OCI-LY7 (cell line): ENCODE measurements around the gene RRP9. TPM values are rescaled to one million over a fixed set of nuclear protein-coding genes. Genes with fewer than 3 reads are reported as not detected.
A peak's percentile ranks its signal among the peaks of the same experiment; 100 is the strongest.

ENCODE experiments used
- BruUV-seq: library from RNA; stranded (reverse); fragments of 400-500 nt; replicated peaks from 2 replicates; lab custom pipeline; 2021; lab: Mats Ljungman, UMichigan
- CTCF ChIA-PET: fragments of 300-600 bp; sonication (Branson Sonifier 250); formaldehyde crosslinking; loops from one replicate; lab custom pipeline; 2022; ENCODE audit warnings: antibody characterized with exemption; ENCODE audit not compliant: unreplicated experiment; lab: Charles Lee
- POLR2A ChIA-PET: fragments of 300-600 bp; sonication (Branson Sonifier 250); formaldehyde crosslinking; loops from one replicate; lab custom pipeline; 2022; ENCODE audit warnings: antibody characterized with exemption; lab: Charles Lee
- DNase-seq: peaks from one replicate; pipeline ENCODE4 v3.0.0-alpha.2; 2015; ENCODE audit warnings: low spot score
- H2AFZ ChIP-seq: fragments of 200-600 bp; sonication (generic), shearing (Covaris generic); 2 replicates; pipeline ENCODE4 v1.6.1; 2014; ENCODE audit warnings: mild to moderate bottlenecking, antibody characterized with exemption, low read length, moderate library complexity
- H3K27ac ChIP-seq: fragments of 200-600 bp; sonication (generic); 2 replicates; pipeline ENCODE4 v1.5.1; 2014; ENCODE audit warnings: mixed run types, low read depth, mild to moderate bottlenecking, moderate library complexity, low read length, inconsistent platforms; ENCODE audit not compliant: poor library complexity, severe bottlenecking
- H3K36me3 ChIP-seq: fragments of 200-600 bp; sonication (generic); 2 replicates; pipeline ENCODE4 v1.6.1; 2014; ENCODE audit warnings: mild to moderate bottlenecking, antibody characterized with exemption, low read length, moderate library complexity, mixed read lengths; ENCODE audit not compliant: insufficient read depth
- H3K4me1 ChIP-seq: fragments of 200-600 bp; sonication (generic); 2 replicates; pipeline ENCODE4 v1.5.1; 2014; ENCODE audit warnings: mild to moderate bottlenecking, low read length; ENCODE audit not compliant: insufficient read depth, poor library complexity, severe bottlenecking
- H3K4me2 ChIP-seq: fragments of 200-600 bp; sonication (generic); 2 replicates; pipeline ENCODE4 v1.6.1; 2014; ENCODE audit warnings: mild to moderate bottlenecking, low read length
- H3K4me3 ChIP-seq: fragments of 200-600 bp; sonication (generic); 2 replicates; pipeline ENCODE4 v1.5.1; 2014; ENCODE audit warnings: mild to moderate bottlenecking, low read depth, low read length; ENCODE audit not compliant: poor library complexity, severe bottlenecking
- H3K79me2 ChIP-seq: fragments of 200-600 bp; sonication (generic); 2 replicates; pipeline ENCODE4 v1.6.1; 2016; ENCODE audit warnings: low read depth, mild to moderate bottlenecking, low read length, moderate library complexity, mixed read lengths; ENCODE audit not compliant: insufficient read depth
- H3K9me2 ChIP-seq: fragments of 200-600 bp; sonication (generic); 2 replicates; pipeline ENCODE4 v1.6.1; 2016; ENCODE audit warnings: mild to moderate bottlenecking, low read length, mixed read lengths; ENCODE audit not compliant: insufficient read depth
- H3K9me3 ChIP-seq: fragments of 200-600 bp; sonication (generic); 2 replicates; pipeline ENCODE4 v1.6.1; 2014; ENCODE audit warnings: mild to moderate bottlenecking, mixed run types, low read length, mixed read lengths
- H4K20me1 ChIP-seq: fragments of 200-600 bp; sonication (generic); 2 replicates; pipeline ENCODE4 v1.6.1; 2014; ENCODE audit warnings: mild to moderate bottlenecking, antibody characterized with exemption, low read length, moderate library complexity, mixed read lengths; ENCODE audit not compliant: insufficient read depth
- CTCF ChIP-seq: fragments of 200-600 bp; sonication (generic); conservative IDR thresholded peaks from 2 replicates; pipeline ENCODE4 v1.5.1; 2014; ENCODE audit warnings: mild to moderate bottlenecking, antibody characterized with exemption, low read length, moderate library complexity, mixed read lengths
- EZH2phosphoT487 ChIP-seq: fragments of 200-600 bp; sonication (generic); IDR thresholded peaks from 2 replicates; pipeline ENCODE4 v1.6.1; 2018; ENCODE audit warnings: low read depth, borderline replicate concordance, mild to moderate bottlenecking, mixed run types, antibody characterized with exemption, low read length, moderate library complexity, mixed read lengths
- intact Hi-C: fragments of 100-400 bp; cut with micrococcal nuclease; formaldehyde crosslinking; loops from one replicate; pipeline ENCODE4 v1.10.0; 2022; ENCODE audit not compliant: unreplicated experiment
- total RNA-seq, 2 experiments: library from RNA; depleted of rRNA in 1 of 2; stranded (reverse); fragments of >200 nt in 1 of 2; shearing (Covaris generic) in 1 of 2; gene quantifications; 2 replicates each; pipeline ENCODE4 v1.2.3, GENCODE V29; 2014 to 2022

RRP9 gene
- total RNA-seq, 2 experiments from 2014 or later, result 34.4 to 41.1 TPM

GRCh38 chr3:51942603-51943450 lies 1.1 kb upstream of the RRP9 start:
- H3K9me2 ChIP-seq, result no peaks in the 10 kb centered on the region
- peak overlapping the region; percentile 95 for H2AFZ ChIP-seq
- peak overlapping the region; percentile 86 for H3K4me2 ChIP-seq
- peaks cover 23% of the 10 kb centered on the region for H3K79me2 ChIP-seq
- H3K4me3 ChIP-seq, result peak overlapping the region; percentile 68
- CTCF ChIA-PET, result interaction anchor here (0.6 to 0.9 kb wide), 3 partner anchors 8 to 1128 kb away, joined by 3 to 6 read pairs (median 3); no protein-coding TSS in a partner anchor
- intact Hi-C loops, result loop anchor here (1.0 to 5.0 kb wide), 5 partner anchors 31 to 202 kb away; partner anchors contain the start of genes ABHD14B, DUSP7 and RPL29
- H3K27ac ChIP-seq, result no peak overlapping the region
- H3K36me3 ChIP-seq, result peaks cover 18% of the 10 kb centered on the region; the same call in 1 of the 2 replicates
- no TSS peak for BruUV-seq
- DNase-seq, result peak; percentile 48
- no peak for TF ChIP-seq CTCF
- no peak for TF ChIP-seq EZH2phosphoT487
- H4K20me1 ChIP-seq, result no peaks in the 10 kb centered on the region
- POLR2A ChIA-PET, result interaction anchor here (0.6 to 2.3 kb wide), 7 partner anchors 15 to 1938 kb away, joined by 3 to 11 read pairs (median 3); partner anchors contain the start of genes ABHD14B and RPL29
- H3K9me3 ChIP-seq, result no peaks in the 10 kb centered on the region
- peaks cover 24% of the 10 kb centered on the region for H3K4me1 ChIP-seq

GRCh38 chr3:51941463-51941797 lies 274 bp downstream of the RRP9 start:
- no TSS peak for BruUV-seq
- DNase-seq, result no peak
- H4K20me1 ChIP-seq, result no peaks in the 10 kb centered on the region
- peaks cover 23% of the 10 kb centered on the region for H3K79me2 ChIP-seq
- peak overlapping the region; percentile 56; the same call in 1 of the 2 replicates for H2AFZ ChIP-seq
- no peak overlapping the region for H3K27ac ChIP-seq
- peak overlapping the region; percentile 88 for H3K4me2 ChIP-seq
- H3K9me2 ChIP-seq, result no peaks in the 10 kb centered on the region
- no peaks in the 10 kb centered on the region for H3K9me3 ChIP-seq
- peaks cover 24% of the 10 kb centered on the region for H3K4me1 ChIP-seq
- intact Hi-C loops, result loop anchor here (5.0 kb wide), 1 partner anchor 181 kb away; no protein-coding TSS in a partner anchor
- ChIA-PET CTCF (interaction anchor here (0.7 kb wide), 1 partner anchor 33 kb away, joined by 3 read pairs; the partner anchor contains the start of genes ABHD14A and ABHD14B), POLR2A (interaction anchor here (0.8 to 2.3 kb wide), 3 partner anchors 32 to 54 kb away, joined by 3 to 11 read pairs (median 3); partner anchors contain the start of genes ABHD14B and RPL29)
- peak overlapping the region; percentile 90 for H3K4me3 ChIP-seq
- TF ChIP-seq CTCF (no peak), EZH2phosphoT487 (no peak)
- H3K36me3 ChIP-seq, result peaks cover 32% of the 10 kb centered on the region
